ENCODE data around the gene PLOD1.
"Not testable (repeated sequence)": the region's sequence is repeated elsewhere in the genome, so short reads cannot be mapped to it uniquely, and the experiment has no call there.

PLOD1 gene

GRCh38 chr1:11939794-11940193, 5.3 kb downstream of the PLOD1 start:
- not testable (repeated sequence) for DNase-seq

- DNase-seq, result no peak
These were observed 5.9 kb downstream of the PLOD1 start for GRCh38 chr1:11940260-11940921.

GRCh38 chr1:11942280-11942679, 7.8 kb downstream of the PLOD1 start:
- DNase-seq, result no peak

GRCh38 chr1:11943619-11944018, 9.1 kb downstream of the PLOD1 start:
- no peak for DNase-seq

GRCh38 chr1:11944358-11944931, 9.9 kb downstream of the PLOD1 start:
- no peak for DNase-seq

GRCh38 chr1:11946647-11947046, 12.1 kb downstream of the PLOD1 start:
- no peak for DNase-seq

GRCh38 chr1:11948822-11949458, 14.4 kb downstream of the PLOD1 start:
- DNase-seq, result no peak

- DNase-seq, result no peak
These were observed 17.4 kb downstream of the PLOD1 start for GRCh38 chr1:11951901-11952300.

GRCh38 chr1:11952455-11953109, 18.1 kb downstream of the PLOD1 start:
- no peak for DNase-seq

GRCh38 chr1:11955221-11955620, 20.7 kb downstream of the PLOD1 start:
- DNase-seq, result no peak

GRCh38 chr1:11957398-11957797, 22.9 kb downstream of the PLOD1 start:
- no peak for DNase-seq

- DNase-seq, result no peak
These were observed 23.4 kb downstream of the PLOD1 start for GRCh38 chr1:11957897-11958296.

- DNase-seq, result no peak
These were observed 25.8 kb downstream of the PLOD1 start for GRCh38 chr1:11960276-11960675.

GRCh38 chr1:11960715-11961114, 26.2 kb downstream of the PLOD1 start:
- no peak for DNase-seq

- no peak for DNase-seq
These were observed 26.7 kb downstream of the PLOD1 start for GRCh38 chr1:11961230-11961629.

- DNase-seq, result no peak
These were observed 29.1 kb downstream of the PLOD1 start for GRCh38 chr1:11963622-11964021.

GRCh38 chr1:11964656-11965055, 30.1 kb downstream of the PLOD1 start:
- no peak for DNase-seq

- no peak for DNase-seq
These were observed 32.6 kb downstream of the PLOD1 start for GRCh38 chr1:11967028-11967547.

GRCh38 chr1:11970441-11971185, 36.1 kb downstream of the PLOD1 start:
- no peak for DNase-seq

GRCh38 chr1:11977625-11978024, 43.1 kb downstream of the PLOD1 start:
- DNase-seq, result no peak

GRCh38 chr1:11978301-11978700, 43.8 kb downstream of the PLOD1 start:
- no peak for DNase-seq

GRCh38 chr1:11979028-11979850, 44.7 kb downstream of the PLOD1 start:
- DNase-seq, result no peak

Measured in stimulated activated naive CD4-positive, alpha-beta T cell treated with Interleukin-2 at 50 U/mL for 16 hours (primary cell).